ENCODE data around the gene STX18.

DNA sequence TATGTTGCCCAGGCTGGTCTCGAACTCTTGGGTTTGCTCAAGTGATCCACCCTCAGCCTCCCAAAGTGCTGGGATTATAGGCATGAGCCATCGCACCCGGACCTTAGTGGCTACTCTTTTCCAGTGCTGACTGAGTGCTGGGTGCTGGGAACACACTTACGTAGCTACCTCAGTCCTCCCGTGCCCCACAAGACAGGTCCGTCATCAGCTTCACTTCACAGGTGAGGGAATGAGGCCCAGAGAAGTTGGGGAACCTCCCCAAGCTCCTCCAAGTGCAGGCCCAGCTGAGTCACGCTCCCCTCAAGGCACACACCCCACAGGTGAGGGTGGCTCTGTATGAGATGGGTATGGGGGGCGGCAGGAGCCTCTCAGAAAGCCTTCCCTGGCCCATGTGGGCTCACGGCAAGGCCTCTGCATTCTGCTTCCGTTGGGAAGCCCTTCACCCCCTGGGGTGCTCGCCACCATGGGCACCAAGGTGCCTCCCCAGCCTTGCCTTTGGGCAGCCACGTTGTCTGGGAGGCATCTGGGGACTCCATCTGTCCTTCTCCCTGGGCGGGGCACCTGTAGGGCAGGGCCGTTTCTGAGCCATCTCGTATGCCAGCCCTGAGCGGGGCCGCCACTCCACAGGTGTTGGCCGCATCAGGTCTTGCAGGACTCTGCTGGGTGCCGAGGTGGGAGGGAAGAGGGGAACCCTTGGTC is 126.6 kb downstream of the STX18 start:
- TF ChIP-seq, protein P1, sequence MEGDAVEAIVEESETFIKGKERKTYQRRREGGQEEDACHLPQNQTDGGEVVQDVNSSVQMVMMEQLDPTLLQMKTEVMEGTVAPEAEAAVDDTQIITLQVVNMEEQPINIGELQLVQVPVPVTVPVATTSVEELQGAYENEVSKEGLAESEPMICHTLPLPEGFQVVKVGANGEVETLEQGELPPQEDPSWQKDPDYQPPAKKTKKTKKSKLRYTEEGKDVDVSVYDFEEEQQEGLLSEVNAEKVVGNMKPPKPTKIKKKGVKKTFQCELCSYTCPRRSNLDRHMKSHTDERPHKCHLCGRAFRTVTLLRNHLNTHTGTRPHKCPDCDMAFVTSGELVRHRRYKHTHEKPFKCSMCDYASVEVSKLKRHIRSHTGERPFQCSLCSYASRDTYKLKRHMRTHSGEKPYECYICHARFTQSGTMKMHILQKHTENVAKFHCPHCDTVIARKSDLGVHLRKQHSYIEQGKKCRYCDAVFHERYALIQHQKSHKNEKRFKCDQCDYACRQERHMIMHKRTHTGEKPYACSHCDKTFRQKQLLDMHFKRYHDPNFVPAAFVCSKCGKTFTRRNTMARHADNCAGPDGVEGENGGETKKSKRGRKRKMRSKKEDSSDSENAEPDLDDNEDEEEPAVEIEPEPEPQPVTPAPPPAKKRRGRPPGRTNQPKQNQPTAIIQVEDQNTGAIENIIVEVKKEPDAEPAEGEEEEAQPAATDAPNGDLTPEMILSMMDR (conservative IDR thresholded peaks at IDR 0.05 in 1 of 2, IDR thresholded peaks at IDR 0.05 in 1 of 2; ENCODE audit: low read depth in 1 of 2, low read length in 2 of 2) = no peak
- no peak for TF ChIP-seq EZH2 (IDR thresholded peaks at IDR 0.05; ENCODE audit: low read length, missing control alignments)
